OCI-LY7 (cell line): ENCODE data around the gene PTPRT. TPM values are rescaled to one million over a fixed set of nuclear protein-coding genes. Genes with fewer than 3 reads are reported as not detected.

Experiments used
- BruUV-seq: library from RNA; stranded (reverse); fragments of 400-500 nt; replicated peaks from 2 replicates; lab custom pipeline; 2021; lab: Mats Ljungman, UMichigan
- CTCF ChIA-PET: fragments of 300-600 bp; sonication (Branson Sonifier 250); formaldehyde crosslinking; loops from one replicate; lab custom pipeline; 2022; ENCODE audit warnings: antibody characterized with exemption; ENCODE audit not compliant: unreplicated experiment; lab: Charles Lee
- POLR2A ChIA-PET: fragments of 300-600 bp; sonication (Branson Sonifier 250); formaldehyde crosslinking; loops from one replicate; lab custom pipeline; 2022; ENCODE audit warnings: antibody characterized with exemption; lab: Charles Lee
- DNase-seq: peaks from one replicate; pipeline ENCODE4 v3.0.0-alpha.2; 2015; ENCODE audit warnings: low spot score
- H2AFZ ChIP-seq: fragments of 200-600 bp; sonication (generic), shearing (Covaris generic); 2 replicates; pipeline ENCODE4 v1.6.1; 2014; ENCODE audit warnings: mild to moderate bottlenecking, antibody characterized with exemption, low read length, moderate library complexity
- H3K27ac ChIP-seq: fragments of 200-600 bp; sonication (generic); 2 replicates; pipeline ENCODE4 v1.5.1; 2014; ENCODE audit warnings: mixed run types, low read depth, mild to moderate bottlenecking, moderate library complexity, low read length, inconsistent platforms; ENCODE audit not compliant: poor library complexity, severe bottlenecking
- H3K36me3 ChIP-seq: fragments of 200-600 bp; sonication (generic); 2 replicates; pipeline ENCODE4 v1.6.1; 2014; ENCODE audit warnings: mild to moderate bottlenecking, antibody characterized with exemption, low read length, moderate library complexity, mixed read lengths; ENCODE audit not compliant: insufficient read depth
- H3K4me1 ChIP-seq: fragments of 200-600 bp; sonication (generic); 2 replicates; pipeline ENCODE4 v1.5.1; 2014; ENCODE audit warnings: mild to moderate bottlenecking, low read length; ENCODE audit not compliant: insufficient read depth, poor library complexity, severe bottlenecking
- H3K4me2 ChIP-seq: fragments of 200-600 bp; sonication (generic); 2 replicates; pipeline ENCODE4 v1.6.1; 2014; ENCODE audit warnings: mild to moderate bottlenecking, low read length
- H3K4me3 ChIP-seq: fragments of 200-600 bp; sonication (generic); 2 replicates; pipeline ENCODE4 v1.5.1; 2014; ENCODE audit warnings: mild to moderate bottlenecking, low read depth, low read length; ENCODE audit not compliant: poor library complexity, severe bottlenecking
- H3K79me2 ChIP-seq: fragments of 200-600 bp; sonication (generic); 2 replicates; pipeline ENCODE4 v1.6.1; 2016; ENCODE audit warnings: low read depth, mild to moderate bottlenecking, low read length, moderate library complexity, mixed read lengths; ENCODE audit not compliant: insufficient read depth
- H3K9me2 ChIP-seq: fragments of 200-600 bp; sonication (generic); 2 replicates; pipeline ENCODE4 v1.6.1; 2016; ENCODE audit warnings: mild to moderate bottlenecking, low read length, mixed read lengths; ENCODE audit not compliant: insufficient read depth
- H3K9me3 ChIP-seq: fragments of 200-600 bp; sonication (generic); 2 replicates; pipeline ENCODE4 v1.6.1; 2014; ENCODE audit warnings: mild to moderate bottlenecking, mixed run types, low read length, mixed read lengths
- H4K20me1 ChIP-seq: fragments of 200-600 bp; sonication (generic); 2 replicates; pipeline ENCODE4 v1.6.1; 2014; ENCODE audit warnings: mild to moderate bottlenecking, antibody characterized with exemption, low read length, moderate library complexity, mixed read lengths; ENCODE audit not compliant: insufficient read depth
- CTCF ChIP-seq: fragments of 200-600 bp; sonication (generic); conservative IDR thresholded peaks from 2 replicates; pipeline ENCODE4 v1.5.1; 2014; ENCODE audit warnings: mild to moderate bottlenecking, antibody characterized with exemption, low read length, moderate library complexity, mixed read lengths
- EZH2phosphoT487 ChIP-seq: fragments of 200-600 bp; sonication (generic); IDR thresholded peaks from 2 replicates; pipeline ENCODE4 v1.6.1; 2018; ENCODE audit warnings: low read depth, borderline replicate concordance, mild to moderate bottlenecking, mixed run types, antibody characterized with exemption, low read length, moderate library complexity, mixed read lengths
- intact Hi-C: fragments of 100-400 bp; cut with micrococcal nuclease; formaldehyde crosslinking; loops from one replicate; pipeline ENCODE4 v1.10.0; 2022; ENCODE audit not compliant: unreplicated experiment
- total RNA-seq, 2 experiments: library from RNA; depleted of rRNA in 1 of 2; stranded (reverse); fragments of >200 nt in 1 of 2; shearing (Covaris generic) in 1 of 2; gene quantifications; 2 replicates each; pipeline ENCODE4 v1.2.3, GENCODE V29; 2014 to 2022

The PTPRT gene
- total RNA-seq, 2 experiments from 2014 or later, result not detected

GRCh38 chr20:42549496-42549895, 640.2 kb downstream of the PTPRT start:
- Histone ChIP-seq H3K4me3 (no peak overlapping the region), H3K4me1 (no peaks in the 10 kb centered on the region), H3K79me2 (no peaks in the 10 kb centered on the region), H3K9me2 (no peaks in the 10 kb centered on the region), H3K9me3 (no peaks in the 10 kb centered on the region), H3K4me2 (no peak overlapping the region), H4K20me1 (no peaks in the 10 kb centered on the region), H3K27ac (no peak overlapping the region), H3K36me3 (no peaks in the 10 kb centered on the region), H2AFZ (no peak overlapping the region)
- intact Hi-C loops, result no loop called here
- BruUV-seq, result no TSS peak
- CTCF ChIA-PET, result no interaction called here
- TF ChIP-seq CTCF (no peak), EZH2phosphoT487 (no peak)
- POLR2A ChIA-PET, result no interaction called here
- no peak for DNase-seq

- Histone ChIP-seq H4K20me1 (no peaks in the 10 kb centered on the region), H3K79me2 (no peaks in the 10 kb centered on the region), H3K36me3 (no peaks in the 10 kb centered on the region), H3K4me3 (no peak overlapping the region), H3K27ac (no peak overlapping the region), H3K9me3 (no peaks in the 10 kb centered on the region), H2AFZ (no peak overlapping the region), H3K4me1 (no peaks in the 10 kb centered on the region), H3K9me2 (no peaks in the 10 kb centered on the region), H3K4me2 (no peak overlapping the region)
- intact Hi-C loops, result no loop called here
- CTCF ChIA-PET, result no interaction called here
- TF ChIP-seq CTCF (no peak), EZH2phosphoT487 (no peak)
- POLR2A ChIA-PET, result no interaction called here
- no peak for DNase-seq
- no TSS peak for BruUV-seq
Measured at GRCh38 chr20:42544926-42545325, 644.8 kb downstream of the PTPRT start.

- Histone ChIP-seq H3K4me1 (no peaks in the 10 kb centered on the region), H3K4me2 (no peak overlapping the region), H3K36me3 (no peaks in the 10 kb centered on the region), H2AFZ (no peak overlapping the region), H3K4me3 (no peak overlapping the region), H4K20me1 (no peaks in the 10 kb centered on the region; the same call in 1 of the 2 replicates), H3K9me3 (no peaks in the 10 kb centered on the region), H3K79me2 (no peaks in the 10 kb centered on the region), H3K27ac (no peak overlapping the region), H3K9me2 (no peaks in the 10 kb centered on the region)
- no peak for TF ChIP-seq EZH2phosphoT487
- TF ChIP-seq CTCF, result no peak
- no TSS peak for BruUV-seq
- no peak for DNase-seq
- intact Hi-C loops, result loop anchor here (10.0 kb wide), 1 partner anchor 798 kb away; no protein-coding TSS in a partner anchor
- POLR2A ChIA-PET, result no interaction called here
- CTCF ChIA-PET, result no interaction called here
Measured at GRCh38 chr20:42532831-42533230, 656.9 kb downstream of the PTPRT start.
